Measurements from ENCODE around the gene SIRPD.

SIRPD gene

DNA sequence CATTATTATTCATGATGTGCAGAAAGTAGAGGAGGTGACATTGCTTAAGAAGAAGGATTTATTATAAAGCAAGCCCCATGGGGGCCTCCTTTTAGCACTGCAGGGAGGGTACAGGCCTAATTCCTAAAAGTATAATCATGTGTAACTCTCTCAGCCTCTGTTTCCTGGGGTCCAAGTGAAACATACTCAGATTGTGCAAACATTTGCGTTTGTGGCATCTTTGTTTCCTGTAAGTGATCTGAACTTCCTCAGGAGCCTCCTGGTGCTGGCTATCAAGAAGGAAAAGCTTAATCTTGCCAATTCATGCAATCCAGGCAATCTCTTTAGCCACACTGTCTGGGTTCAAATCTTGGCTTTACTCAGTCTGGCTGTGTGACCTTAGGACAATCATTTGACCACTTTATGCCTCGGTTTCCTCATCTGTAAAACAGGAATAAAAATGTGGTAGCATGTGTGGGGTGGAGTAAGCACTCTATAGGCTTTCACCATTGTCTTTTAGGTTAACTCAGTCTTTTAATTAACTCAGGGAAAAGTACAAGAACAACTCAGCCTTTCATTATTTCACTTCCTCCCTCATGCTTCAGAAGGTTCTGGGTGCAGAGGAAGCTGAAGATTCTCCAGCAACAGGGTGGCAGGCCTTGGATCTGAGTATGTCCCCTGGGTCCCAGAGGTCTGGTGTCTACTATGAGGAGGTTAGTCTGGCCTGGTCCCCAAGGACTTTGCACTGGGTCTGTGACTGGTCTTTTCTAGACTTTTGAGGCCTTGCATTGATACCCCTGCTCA is 65.5 kb downstream of the SIRPD start:
- no peak for DNase-seq

DNA sequence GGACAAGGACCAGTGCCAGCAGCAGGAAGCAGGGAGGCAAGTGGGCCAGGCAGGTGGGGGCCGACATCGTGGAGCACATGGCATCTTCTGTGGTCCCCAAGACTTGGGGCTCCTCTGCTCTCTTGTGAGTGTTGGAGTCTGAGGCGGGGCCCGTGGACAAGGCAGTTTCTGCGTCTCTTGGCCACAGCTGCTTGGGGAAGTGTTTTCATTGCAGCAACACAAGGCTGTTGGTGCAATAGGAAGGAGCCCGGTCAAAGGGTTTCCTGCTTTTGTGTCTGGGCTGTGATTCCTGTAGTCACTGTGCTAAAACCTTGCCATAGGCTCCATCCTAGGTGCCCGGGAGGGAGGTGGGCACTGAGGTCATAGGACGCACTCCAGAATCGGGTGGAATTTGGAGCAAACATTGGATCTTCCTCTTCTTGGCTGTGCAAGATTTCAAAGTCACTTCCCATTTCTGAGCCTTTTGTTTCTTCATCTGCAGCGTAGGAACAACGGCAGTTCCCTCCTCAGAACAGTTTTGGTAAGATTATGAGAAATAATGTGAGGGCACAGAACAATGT is 66.1 kb downstream of the SIRPD start, which contains the start of gene SIRPB2:
TSS of gene SIRPB2 (minus strand) at position 140 of the 560 bp plus-strand sequence. CDS start at position 79, 61 bp downstream.
- no peak for DNase-seq

DNA sequence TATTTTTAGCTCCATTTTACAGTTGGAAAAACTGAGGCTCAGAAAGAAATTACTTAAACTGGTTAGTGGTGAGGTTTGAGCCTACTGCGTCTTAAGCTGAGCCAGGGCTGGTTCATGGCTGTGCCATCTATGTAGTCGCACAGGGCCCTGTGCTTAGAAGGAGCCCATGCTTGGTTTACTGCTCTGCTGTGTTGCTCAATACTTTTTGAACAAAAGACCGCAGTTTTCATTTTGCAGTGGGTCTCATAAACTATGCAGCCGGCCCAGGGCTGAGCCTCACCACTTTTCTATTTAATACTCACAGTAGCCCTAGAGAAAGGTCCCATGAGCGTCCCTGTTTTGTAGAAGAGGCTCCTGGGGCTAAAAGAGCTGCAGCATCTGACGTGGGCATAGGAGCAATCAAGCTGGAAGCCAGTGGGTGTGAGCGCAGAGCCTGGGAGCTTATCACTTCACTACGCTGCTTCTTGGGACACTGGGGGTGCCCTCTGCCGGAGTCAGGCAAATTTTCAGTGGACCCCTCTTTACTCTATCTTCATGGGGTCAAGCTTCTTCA is 66.8 kb downstream of the SIRPD start:
- DNase-seq = no peak

DNA sequence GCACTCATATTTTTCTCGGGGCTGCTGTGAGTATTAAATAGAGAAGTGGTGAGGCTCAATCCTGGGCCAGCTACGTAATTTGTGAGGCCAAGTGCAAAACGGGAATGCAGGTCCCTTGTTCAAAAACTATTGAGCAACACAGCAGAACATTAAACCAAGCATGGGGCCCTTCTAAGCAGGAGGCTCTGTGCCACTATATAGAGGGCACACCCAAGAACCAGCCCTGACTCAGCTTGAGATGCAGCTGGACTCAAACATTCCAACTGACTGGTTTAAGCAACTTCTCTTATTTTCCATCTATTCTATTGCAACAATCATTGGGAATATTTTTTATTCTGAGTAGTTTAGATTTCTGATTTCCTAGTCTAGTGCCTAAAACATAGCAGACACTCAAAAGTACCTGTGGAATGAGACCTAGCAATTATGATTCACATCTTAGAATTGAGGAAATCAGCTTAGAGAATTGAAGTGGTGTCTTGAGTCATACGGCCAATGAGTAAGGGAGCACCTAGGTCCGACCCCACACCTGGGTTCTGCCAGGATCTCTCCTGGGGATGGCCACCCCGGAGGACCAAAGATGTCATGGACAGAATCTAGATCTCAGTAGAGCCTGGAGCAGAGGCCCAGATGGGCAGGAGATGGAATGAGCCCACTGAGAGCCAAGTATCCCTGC is 67.6 kb downstream of the SIRPD start:
- no peak for DNase-seq

DNA sequence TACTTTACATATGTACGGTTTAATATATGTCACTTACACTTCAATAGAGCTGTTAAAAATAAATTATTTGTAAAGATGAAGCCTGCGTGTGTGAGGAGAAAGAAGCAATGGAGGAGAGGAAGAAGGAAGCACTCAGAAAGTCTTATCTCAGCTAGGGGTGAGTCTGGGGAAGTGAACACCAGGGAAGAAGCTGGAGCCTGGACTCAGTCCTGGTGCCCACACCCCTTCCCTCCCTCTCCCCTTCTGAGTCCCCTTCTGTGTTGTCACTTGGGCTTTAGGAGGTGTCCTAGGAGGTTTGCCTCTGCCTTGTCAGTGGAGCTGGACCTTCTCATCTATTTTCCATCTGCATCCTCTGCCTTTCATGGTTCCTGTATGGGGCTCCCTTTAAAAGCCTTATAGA is 68.2 kb downstream of the SIRPD start:
- no peak for DNase-seq

DNA sequence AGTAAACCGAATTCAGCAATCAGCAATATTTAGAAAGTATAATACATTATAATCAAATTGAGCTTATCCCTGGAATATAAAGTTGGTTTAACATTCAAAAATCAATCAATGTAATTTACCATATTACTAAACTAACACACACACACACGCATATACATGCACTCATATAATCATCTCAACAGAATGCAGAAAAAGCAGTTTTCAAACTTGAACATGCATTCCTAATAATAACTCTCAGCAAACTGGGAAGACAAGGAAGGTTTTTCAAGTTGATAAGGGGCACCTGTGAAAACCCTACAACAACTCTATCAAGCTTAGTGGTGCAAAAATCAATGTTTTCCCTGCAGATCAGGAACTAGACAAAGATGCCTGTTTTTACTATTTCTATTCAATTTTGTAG is 70.9 kb downstream of the SIRPD start:
- DNase-seq = no peak

DNA sequence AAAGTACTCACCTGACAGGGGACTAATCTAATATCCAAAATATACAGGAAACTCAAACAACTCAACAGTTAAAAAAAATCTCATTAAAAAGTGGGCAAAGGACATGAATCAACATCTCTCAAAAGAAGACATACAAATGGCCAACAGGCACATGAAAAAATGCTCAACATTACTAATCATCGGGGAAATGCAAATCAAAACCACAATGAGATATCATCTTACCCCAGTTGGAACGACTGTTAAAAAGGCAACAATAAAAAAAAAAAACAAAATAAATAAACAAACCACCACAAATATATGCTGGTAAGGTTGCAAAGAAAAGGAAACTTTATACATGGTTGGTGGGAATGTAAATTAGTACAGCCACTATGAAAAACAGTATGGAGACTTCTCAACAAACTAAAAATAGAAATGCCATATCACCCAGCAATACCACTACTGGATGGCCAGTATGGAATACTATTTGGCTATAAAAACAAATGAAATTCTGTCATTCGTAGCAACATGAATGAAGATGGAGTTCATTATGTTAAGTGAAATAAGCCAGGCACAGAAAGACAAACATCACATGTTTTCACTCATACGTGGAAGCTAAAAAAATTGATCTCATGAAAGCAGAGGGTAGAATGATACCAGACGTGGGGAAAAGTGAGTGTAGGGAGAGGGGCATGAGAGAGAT is 72.9 kb downstream of the SIRPD start:
- no peak for DNase-seq

Data from activated CD4-positive, alpha-beta T cell treated with anti-CD3 and anti-CD28 coated beads, Interleukin-2, amount 50 U/mL, for 1 hour (primary cell).